ENCODE measurements around the gene TMEM184C. TPM values are rescaled to one million over a fixed set of nuclear protein-coding genes. Genes with fewer than 3 reads are reported as not detected.

The TMEM184C gene
- total RNA-seq, 1 experiment from 2014 or later = 43.8 TPM

GRCh38 chr4:147594107-147594506 is 23.1 kb upstream of the TMEM184C start:
- Histone ChIP-seq H2BK15ac (ENCODE audit: low read depth, low read length) (no peak overlapping the region), H2AK5ac (ENCODE audit: insufficient read length, low read length) (no peak overlapping the region), H2BK12ac (ENCODE audit: insufficient read length, low read depth, low read length) (no peak overlapping the region), H2AFZ (ENCODE audit: low read length) (no peak overlapping the region), H4K5ac (ENCODE audit: insufficient read length, low read depth, low read length) (no peak overlapping the region), H2BK20ac (ENCODE audit: low read depth, low read length, poor library complexity, severe bottlenecking) (no peak overlapping the region), H3K79me1 (ENCODE audit: insufficient read depth, low read depth, low read length, poor library complexity, severe bottlenecking) (no peaks in the 10 kb centered on the region), H3T11ph (ENCODE audit: low read length) (no peak overlapping the region), H3K14ac (ENCODE audit: insufficient read depth, low read length) (no peak overlapping the region), H3K18ac (ENCODE audit: insufficient read length, low read depth, low read length) (no peak overlapping the region), H3K56ac (ENCODE audit: insufficient read length, low read depth, low read length) (no peak overlapping the region), H2BK5ac (ENCODE audit: insufficient read length, low read length) (no peak overlapping the region), H4K91ac (ENCODE audit: insufficient read length, low read depth, low read length) (no peak overlapping the region), H3K4me2 (ENCODE audit: insufficient read depth, insufficient read length, low read length) (no peak overlapping the region), H3K27ac (ENCODE audit: insufficient read length, low read depth, low read length) (no peak overlapping the region), H3K4me1 (ENCODE audit: insufficient read depth, low read length) (peaks cover 2% of the 10 kb centered on the region), H3K79me2 (ENCODE audit: insufficient read depth, low read length) (no peaks in the 10 kb centered on the region), H4K8ac (replicated peaks; ENCODE audit: insufficient read length, low read depth, low read length) (no peak overlapping the region), H2BK120ac (ENCODE audit: low read depth, low read length, poor library complexity, severe bottlenecking) (no peak overlapping the region), H3K23me2 (ENCODE audit: insufficient read length, low read depth, low read length, poor library complexity, severe bottlenecking) (no peaks in the 10 kb centered on the region), H3K27me3 (ENCODE audit: insufficient read depth, low read length) (no peaks in the 10 kb centered on the region), H4K20me1 (ENCODE audit: control insufficient read depth, insufficient read depth, insufficient read length) (no peaks in the 10 kb centered on the region), H3K4ac (ENCODE audit: low read depth, low read length) (no peak overlapping the region), H3K9ac (ENCODE audit: extremely low read depth, insufficient read length, low read length) (no peak overlapping the region), H3K9me3 (ENCODE audit: control insufficient read depth, low read depth, low read length) (no peaks in the 10 kb centered on the region), H3K23ac (ENCODE audit: insufficient read length, low read depth, low read length) (no peak overlapping the region)
- TF ChIP-seq, protein P1, sequence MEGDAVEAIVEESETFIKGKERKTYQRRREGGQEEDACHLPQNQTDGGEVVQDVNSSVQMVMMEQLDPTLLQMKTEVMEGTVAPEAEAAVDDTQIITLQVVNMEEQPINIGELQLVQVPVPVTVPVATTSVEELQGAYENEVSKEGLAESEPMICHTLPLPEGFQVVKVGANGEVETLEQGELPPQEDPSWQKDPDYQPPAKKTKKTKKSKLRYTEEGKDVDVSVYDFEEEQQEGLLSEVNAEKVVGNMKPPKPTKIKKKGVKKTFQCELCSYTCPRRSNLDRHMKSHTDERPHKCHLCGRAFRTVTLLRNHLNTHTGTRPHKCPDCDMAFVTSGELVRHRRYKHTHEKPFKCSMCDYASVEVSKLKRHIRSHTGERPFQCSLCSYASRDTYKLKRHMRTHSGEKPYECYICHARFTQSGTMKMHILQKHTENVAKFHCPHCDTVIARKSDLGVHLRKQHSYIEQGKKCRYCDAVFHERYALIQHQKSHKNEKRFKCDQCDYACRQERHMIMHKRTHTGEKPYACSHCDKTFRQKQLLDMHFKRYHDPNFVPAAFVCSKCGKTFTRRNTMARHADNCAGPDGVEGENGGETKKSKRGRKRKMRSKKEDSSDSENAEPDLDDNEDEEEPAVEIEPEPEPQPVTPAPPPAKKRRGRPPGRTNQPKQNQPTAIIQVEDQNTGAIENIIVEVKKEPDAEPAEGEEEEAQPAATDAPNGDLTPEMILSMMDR (conservative IDR thresholded peaks at IDR 0.05) = peak; percentile 46; the same call in 2 of the 3 replicates
- Mint-ChIP-seq H3K36me3 (ENCODE audit: insufficient read depth in 1 of 3, low read depth in 3 of 3) (no peaks in the 10 kb centered on the region), H3K4me3 (no peak overlapping the region), H3K9me3 (no peaks in the 10 kb centered on the region), H3K4me1 (peaks cover 3 to 7% of the 10 kb centered on the region in 2 experiments; a peak in 2 of 4 replicates), H3K27ac (no peak overlapping the region), H3K27me3 (ENCODE audit: low read depth) (no peaks in the 10 kb centered on the region)
- no CpG with 5 or more reads among the region's 5 CpGs for WGBS (ENCODE audit: extremely low coverage, insufficient read length, low lambda C conversion rate)
- no peak for DNase-seq
